NCI-H1436 treated with DMSO at 0.1 percent for 48 hours (cell line): ENCODE results near the gene TPR.

Source experiments
- DNase-seq: peaks from one replicate; lab custom pipeline; 2025; lab: John Stamatoyannopoulos, UW

The TPR gene

GRCh38 chr1:186327331-186327730, 47.7 kb downstream of the TPR start:
- DNase-seq = no peak

DNA sequence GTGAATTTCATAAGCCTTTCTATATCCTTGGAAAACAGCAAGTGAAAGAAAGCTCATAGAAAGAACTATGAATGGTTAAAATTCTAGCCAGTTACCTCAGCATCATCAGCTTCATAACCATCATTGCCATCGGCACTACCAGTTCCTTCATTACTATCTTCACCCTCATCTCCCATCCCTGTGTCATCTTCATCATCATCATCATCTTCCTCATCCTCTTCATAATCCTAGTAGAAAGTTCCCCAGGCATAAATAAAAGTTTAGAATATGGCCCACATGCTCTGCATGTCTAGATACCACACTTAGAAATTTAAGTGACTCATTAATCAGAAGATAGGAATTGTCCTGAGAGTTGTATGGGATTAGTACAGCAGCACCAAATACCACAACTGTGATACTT, 49.0 kb downstream of the TPR start:
- DNase-seq = no peak

- DNase-seq = no peak
Observed at GRCh38 chr1:186325239-186325638, 49.8 kb downstream of the TPR start.

- DNase-seq = no peak
Observed at GRCh38 chr1:186323865-186324264, 51.2 kb downstream of the TPR start.

DNA sequence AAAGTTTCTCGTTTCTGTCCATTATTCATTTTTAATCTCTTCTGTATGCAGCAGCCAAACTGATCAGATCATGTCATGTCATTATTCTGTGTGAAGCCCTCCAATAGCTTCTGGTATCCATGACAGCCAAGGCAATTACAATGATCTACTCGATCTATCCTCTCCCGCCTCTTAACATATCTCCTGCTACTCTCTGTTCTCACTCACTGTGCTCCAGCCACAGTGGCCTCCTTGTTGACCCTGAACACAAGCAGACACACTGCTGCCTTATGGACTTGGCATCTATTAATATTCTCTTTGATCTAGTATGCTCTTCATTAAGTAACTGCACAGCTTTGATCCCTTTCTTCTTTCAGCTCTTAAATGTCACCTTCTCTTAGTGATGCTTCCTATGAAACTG, 59.5 kb downstream of the TPR start:
- no peak for DNase-seq

DNA sequence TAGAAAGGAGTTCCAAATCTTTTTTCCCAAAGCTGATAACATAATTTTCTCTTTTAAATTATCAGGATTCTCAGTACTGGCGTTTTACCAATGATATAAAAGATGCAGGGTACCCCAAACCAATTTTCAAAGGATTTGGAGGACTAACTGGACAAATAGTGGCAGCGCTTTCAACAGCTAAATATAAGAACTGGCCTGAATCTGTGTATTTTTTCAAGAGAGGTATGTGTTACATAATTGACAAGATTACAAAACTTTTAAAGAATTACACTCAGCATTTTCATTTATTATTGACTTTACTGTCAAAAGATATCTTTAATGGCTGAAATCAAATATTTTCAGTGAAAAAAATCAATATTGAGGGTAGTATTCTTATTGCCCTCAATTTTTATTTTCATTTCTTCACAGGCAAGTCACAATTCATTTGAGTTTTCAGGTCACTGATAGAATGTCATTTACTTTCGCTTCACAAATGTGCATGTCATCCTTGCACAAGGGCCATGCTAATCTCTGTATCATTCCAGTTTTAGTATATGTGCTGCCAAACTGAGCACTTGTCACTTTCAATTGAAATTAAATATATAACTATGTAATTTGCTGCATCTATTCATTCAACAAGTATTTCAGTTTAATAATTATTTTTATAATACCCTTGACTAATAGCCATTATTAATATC, 63.5 kb downstream of the TPR start:
- no peak for DNase-seq

DNA sequence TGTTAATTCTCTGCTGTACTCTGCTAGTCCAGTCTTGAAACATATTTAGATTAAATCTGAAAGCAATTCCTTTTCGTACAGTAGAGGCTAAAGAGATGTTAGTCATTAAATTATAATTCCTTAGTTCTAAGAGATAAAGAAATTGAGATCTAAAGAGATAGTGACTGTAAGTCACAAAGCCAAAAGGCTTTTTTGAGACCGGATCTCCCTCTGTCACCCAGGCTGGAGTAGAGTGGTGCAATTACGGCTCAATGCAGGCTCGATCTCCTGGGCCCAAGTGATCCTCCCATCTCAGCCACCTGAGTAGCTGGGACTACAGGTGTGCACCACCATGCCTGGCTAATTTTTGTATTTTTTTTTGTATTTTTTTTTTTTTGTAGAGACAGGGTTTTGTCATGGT, 64.7 kb downstream of the TPR start:
- DNase-seq = no peak

- DNase-seq = no peak
Observed at GRCh38 chr1:186308264-186309060, 66.6 kb downstream of the TPR start.

- no peak for DNase-seq
Observed at GRCh38 chr1:186307445-186307844, 67.6 kb downstream of the TPR start.

DNA sequence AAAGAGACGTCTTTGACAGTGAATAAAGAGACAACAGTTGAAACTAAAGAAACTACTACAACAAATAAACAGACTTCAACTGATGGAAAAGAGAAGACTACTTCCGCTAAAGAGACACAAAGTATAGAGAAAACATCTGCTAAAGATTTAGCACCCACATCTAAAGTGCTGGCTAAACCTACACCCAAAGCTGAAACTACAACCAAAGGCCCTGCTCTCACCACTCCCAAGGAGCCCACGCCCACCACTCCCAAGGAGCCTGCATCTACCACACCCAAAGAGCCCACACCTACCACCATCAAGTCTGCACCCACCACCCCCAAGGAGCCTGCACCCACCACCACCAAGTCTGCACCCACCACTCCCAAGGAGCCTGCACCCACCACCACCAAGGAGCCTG, 68.5 kb downstream of the TPR start:
- DNase-seq = no peak

DNA sequence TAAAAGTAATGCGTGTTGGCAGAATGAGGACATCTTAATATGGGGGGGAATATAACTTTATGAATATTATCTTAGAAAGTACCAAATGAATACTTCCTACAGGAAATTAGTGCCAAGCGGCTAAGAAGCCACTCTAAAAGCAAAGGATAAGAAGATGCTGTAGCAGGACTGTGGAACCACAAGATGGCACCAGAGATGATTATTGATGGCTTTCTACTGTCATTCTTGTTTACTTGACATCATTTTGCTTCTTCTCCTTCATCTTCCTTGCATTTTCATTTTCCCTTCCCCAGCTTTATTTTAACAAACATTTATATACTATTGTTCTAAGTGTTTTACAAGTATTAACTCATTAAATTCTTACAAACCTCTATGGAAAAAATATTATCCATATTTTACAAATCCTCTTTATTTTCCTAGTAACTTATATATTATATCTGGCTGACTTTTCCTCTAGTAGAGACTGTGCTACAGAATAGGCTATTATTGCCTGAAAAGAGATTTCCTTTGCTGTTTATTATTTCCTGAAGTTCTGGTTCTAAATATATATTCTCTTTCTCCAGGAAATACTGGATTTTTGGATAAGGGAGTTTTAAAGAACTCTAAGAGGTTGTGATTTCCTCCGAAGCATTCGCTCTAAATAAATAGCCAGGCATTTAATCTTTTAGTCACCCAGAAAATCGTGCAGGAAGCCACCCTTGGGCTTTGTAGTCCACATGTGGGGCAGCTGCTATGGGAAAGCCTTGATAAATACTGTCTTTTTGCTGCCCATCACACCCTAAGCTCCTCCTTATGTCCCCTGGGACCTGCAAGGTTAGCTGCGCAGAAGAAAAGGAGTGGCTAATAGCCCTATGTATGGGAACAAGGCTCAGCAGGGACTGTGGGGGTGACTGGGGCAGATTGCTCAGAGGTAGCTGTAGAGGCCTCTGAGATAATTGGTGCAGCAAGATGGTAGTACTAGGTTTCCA, 69.8 kb downstream of the TPR start:
- DNase-seq = no peak

DNA sequence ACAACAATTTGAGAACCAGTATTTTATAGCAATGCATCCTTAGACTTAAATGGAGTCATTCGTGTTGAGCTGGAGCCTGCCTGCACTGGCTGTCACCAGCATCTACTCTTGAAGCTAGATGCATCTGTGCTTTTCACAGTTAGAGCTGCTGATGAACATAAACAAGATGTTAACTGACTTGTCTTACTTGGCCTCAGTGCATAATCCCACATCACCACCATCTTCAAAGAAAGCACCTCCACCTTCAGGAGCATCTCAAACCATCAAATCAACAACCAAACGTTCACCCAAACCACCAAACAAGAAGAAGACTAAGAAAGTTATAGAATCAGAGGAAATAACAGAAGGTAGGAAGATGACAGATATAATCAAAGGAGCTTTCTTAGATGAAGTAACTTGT, 71.1 kb downstream of the TPR start:
- no peak for DNase-seq

- no peak for DNase-seq
Observed at GRCh38 chr1:186302381-186302920, 72.6 kb downstream of the TPR start.

- no peak for DNase-seq
Observed at GRCh38 chr1:186301448-186301847, 73.6 kb downstream of the TPR start.

- DNase-seq = no peak
Observed at GRCh38 chr1:186300056-186300455, 75.0 kb downstream of the TPR start.

DNA sequence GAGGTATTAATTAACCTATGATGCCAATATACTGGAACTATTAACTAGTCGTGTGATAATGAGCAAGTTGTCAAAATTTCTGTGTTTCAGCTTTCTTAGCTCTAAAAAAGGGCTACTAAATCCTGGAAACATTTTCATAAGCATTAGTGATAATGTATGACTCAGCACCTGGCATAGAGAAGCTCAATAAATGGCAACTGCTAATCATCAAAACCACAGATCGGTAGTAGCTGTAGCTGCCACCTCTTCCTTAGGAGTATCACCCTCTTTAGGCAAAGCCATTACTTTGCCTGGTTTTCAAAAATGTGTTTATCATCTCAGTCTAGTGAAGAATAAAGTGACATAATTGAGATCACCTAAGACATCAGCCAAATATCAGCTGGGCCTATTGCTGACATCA, 75.5 kb downstream of the TPR start:
- DNase-seq = no peak

DNA sequence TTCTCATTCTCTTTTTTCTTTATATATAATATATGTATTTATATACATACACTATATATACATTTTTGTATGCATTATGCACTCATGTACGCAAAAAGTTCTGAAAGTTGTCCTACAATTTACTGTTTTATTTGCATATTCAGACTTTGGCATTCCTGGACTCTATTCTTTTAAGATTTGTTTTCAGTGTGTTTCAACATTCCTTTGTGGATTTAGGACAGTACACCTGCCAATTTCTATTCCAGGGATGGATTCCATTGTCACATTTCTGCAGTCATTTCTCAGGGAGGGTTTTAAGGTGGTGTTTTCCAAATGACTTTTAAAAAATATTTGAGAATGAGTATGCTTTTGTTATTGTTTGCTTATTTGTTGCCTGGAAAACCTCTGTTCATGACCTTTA, 76.2 kb downstream of the TPR start:
- no peak for DNase-seq

DNA sequence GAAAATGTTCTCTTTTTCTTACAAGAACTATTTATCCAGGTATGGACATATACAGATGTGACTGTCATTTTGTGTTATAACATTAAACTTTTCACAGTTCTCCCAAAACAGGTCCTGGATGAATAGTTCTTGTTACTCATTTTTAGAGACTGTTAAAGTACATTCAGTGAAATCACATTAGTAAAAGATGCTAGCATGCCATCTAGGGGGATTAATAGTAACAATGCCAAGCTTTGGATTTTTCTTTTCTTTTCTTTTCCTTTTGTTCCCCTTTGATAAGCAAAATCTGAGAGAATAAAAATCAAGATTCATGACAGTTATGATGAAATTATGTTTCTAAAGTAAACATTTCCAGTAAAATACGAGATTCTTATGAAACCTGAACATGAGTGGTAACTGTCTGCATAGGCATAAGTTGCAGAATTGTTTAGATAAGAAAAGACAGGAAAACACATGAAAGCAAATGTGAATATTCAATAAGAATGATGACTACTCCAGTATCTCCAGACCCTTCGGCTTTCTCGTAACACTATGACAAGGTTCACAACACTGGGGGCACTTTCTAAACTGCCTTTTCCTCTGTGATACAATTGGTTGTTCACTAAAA, 77.5 kb downstream of the TPR start:
- no peak for DNase-seq

DNA sequence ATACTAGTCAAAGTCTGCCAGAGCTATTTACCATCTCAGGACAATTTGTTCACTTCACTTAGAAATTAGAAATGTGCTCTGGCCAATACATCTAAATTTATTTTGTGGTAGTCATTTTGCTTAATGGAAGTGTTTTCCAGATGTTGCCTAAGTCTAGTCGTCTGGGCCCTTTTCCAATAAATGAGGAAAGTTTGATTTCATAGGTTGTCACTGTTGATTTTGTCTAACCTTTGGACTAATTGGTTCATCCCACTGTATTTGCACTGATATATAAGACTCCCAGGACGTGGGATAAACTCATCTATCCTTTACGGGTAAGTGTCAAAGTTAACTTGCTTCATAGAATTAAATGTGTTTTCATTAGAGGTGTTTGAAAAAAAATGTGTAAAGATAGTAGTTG, 79.1 kb downstream of the TPR start, which contains the start of gene PRG4:
PRG4 (plus strand) TSS at position 300 of the 400 bp plus-strand sequence.
- DNase-seq = no peak

GRCh38 chr1:186292875-186293274, 82.2 kb downstream of the TPR start:
- DNase-seq = no peak

- no peak for DNase-seq
Observed at GRCh38 chr1:186291271-186291670, 83.8 kb downstream of the TPR start.
